HG02973 (cell line): ENCODE data around the gene NUP153.
"Not testable (repeated sequence)": the region's sequence is repeated elsewhere in the genome, so short reads cannot be mapped to it uniquely, and the experiment has no call there.

ENCODE experiments used
- ATAC-seq: cut with Tn5 transposase; IDR thresholded peaks from one replicate; pipeline ENCODE4 v1.9.1; 2021; ENCODE audit warnings: moderate library complexity; ENCODE audit not compliant: unreplicated experiment

Gene NUP153

GRCh38 chr6:17621003-17621402 is 85.7 kb downstream of the NUP153 start:
- ATAC-seq: peak; percentile 81

GRCh38 chr6:17615794-17616193 is 90.9 kb downstream of the NUP153 start:
- ATAC-seq: no peak

DNA sequence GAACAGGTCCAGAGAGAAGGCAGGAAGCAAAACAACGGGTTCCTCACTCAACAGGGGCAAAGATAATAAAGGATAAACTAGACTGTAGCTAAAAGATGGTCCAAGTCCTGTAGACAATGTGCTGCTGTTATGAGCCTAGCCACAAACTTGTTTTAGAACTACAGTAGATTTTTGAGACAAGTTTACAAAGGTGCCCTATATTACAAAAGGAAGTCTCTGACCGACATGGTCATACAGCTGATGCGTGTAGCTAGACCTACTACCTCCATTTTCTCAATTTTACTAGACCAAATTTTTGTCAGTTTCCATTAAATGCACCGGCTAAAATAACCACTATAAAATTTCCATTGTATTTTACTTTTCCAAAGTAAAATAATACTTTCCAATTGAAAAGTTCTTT is 94.7 kb downstream of the NUP153 start:
- ATAC-seq: no peak

DNA sequence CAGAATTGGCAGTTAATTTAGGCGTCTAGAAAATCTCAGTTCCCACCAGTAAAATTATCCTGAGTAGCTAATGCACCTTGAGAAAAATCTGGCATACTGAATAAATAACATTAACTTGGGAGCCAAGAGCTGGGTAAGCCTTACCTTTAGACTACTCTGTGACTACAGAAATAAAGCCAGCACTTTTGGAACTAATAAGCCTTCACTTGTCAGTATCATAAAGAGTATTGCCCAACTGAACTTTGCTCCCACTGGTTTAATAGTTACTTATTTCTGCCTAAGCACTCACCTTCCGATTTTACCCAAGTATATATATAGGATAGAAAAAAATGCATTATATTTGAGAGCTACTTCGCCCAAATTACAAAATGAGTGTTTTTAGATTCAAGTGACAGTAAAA is 95.9 kb downstream of the NUP153 start:
- no peak for ATAC-seq

- no peak for ATAC-seq
Observed at GRCh38 chr6:17606606-17607005, 100.1 kb downstream of the NUP153 start.

- no peak for ATAC-seq
Observed at GRCh38 chr6:17602888-17603287, 103.8 kb downstream of the NUP153 start.

DNA sequence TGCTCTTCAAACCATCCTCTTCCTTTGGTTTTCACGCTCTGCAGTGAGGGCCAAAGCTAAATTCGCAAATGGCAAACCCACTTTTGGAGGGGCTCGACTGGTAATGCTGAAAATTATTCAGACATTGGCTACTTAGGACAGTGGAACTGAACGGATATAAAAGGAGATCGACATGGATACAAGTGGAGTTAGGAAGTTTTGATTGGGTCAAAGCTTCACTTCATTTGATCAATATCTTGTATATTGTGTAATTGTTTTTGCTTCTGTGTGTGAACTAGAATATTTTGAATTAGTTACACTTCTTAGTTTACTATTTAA is 105.4 kb downstream of the NUP153 start:
- no peak for ATAC-seq

DNA sequence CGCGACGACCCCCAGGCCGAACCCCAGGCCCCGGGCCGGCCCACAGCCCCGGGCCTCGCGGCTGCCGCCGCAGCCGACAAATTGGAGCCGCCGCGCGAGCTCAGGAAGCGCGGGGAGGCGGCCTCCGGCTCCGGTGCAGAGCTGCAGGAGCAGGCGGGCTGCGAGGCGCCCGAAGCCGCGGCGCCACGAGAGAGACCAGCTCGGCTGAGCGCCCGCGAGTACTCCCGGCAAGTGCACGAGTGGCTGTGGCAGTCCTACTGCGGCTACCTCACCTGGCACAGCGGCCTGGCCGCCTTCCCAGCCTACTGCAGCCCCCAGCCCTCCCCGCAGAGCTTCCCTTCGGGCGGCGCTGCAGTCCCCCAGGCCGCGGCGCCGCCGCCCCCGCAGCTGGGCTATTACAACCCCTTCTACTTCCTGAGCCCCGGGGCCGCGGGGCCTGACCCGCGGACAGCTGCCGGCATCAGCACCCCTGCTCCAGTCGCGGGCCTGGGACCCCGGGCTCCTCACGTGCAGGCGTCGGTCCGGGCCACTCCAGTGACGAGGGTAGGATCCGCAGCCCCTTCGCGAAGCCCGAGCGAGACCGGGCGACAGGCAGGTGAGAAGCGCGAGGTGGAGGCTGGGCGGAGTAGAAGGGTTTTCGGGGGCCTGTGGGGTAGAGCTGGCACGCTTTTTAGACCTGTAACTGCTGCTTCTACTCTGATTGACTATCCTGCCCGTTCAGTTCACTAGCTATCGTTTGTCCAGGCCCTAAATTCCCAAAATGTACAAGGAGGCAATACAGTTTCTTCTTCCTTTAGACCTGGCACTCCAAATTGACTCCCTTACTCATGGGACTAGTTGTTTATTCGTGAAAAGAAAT is 106.0 kb downstream of the NUP153 start:
- peak; percentile 48 for ATAC-seq

DNA sequence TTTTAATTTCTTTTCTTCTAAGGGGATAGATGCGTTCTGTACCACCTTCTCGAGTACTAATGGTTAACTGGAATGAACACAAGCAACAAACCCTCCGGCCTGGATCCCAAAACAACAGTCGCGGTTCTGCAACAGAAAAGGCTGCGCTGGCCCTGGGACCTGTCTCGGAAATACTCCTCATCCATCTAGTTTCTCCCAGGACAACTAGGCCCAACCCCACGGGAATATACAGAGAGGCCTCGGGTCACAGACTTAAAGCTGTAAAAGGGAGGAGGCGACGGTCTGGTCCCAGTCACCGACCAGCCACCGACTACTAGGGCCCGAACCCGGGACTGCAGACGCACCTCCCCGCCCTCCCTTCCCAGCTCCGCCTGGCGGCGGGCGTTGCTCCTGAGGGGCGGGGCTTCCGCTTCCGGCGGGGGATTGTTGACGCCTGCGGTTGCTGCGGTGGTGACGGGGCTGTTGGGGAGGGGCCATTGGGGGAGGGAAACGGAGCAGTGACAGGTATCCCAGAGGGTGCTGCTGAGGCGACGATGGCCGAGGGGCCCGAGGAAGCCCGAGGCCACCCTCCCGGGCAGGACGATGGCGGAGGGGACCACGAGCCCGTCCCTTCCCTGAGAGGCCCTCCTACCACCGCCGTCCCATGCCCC is 106.7 kb downstream of the NUP153 start, which contains the start of gene FAM8A1:
TSS of gene FAM8A1 (plus strand) at position 426 of the 650 bp plus-strand sequence. CDS start at position 534, 108 bp downstream.
- ATAC-seq: peak; percentile 85

DNA sequence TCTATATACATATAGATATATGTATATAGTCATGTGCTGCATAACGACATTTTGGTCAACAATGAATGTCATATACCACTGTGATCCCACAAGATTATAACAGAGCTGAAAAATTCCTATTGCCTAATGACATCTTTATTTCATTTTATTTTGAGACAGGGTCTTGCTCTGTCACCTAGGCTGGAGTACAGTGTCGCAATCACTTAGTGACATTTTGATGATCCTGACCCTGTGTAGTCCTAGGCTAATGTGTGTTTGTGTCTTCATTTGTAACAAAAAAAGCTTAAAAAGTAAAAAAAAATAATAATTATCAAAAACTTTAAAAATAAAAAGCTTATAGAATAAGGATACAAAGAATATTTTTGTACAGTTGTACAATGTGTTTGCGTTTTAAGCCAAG is 110.6 kb downstream of the NUP153 start:
- ATAC-seq: no peak

- ATAC-seq: no peak
Observed at GRCh38 chr6:17593246-17593645, 113.5 kb downstream of the NUP153 start.

GRCh38 chr6:17591287-17591686 is 115.4 kb downstream of the NUP153 start:
- ATAC-seq: no peak

DNA sequence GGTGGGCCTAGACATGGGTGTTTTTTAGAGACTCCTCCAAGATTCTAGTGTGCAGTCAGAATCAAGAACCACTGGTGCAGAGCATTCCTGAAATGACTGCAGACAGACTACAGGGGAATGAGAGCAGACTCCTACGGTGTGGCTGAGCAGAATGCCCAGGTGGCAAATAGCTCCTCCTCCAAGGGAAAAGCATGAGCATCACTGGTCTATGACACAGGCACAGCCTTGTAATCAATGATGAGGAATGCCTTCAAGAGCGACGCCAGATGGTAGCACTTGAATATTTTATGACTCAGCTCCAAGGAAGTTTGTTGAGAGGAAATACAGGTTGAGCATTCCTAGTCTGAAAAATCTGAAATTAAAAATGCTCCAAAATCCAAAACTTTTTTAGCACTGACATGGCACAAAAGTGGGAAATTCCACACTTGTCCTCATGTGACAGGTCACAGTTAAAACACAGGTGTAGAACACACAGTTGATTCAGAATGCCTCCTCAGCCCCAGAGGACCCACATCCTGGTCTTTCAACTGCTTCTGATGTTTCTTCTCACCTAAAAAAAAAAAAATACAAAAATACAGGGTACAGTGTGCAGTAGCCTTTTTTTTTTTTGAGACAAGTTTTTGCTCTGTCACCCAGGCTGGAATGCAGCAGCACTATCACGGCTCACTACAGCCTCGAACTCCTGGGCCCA is 117.2 kb downstream of the NUP153 start:
- ATAC-seq: peak; percentile 49

GRCh38 chr6:17588011-17588410 is 118.7 kb downstream of the NUP153 start:
- ATAC-seq: no peak

DNA sequence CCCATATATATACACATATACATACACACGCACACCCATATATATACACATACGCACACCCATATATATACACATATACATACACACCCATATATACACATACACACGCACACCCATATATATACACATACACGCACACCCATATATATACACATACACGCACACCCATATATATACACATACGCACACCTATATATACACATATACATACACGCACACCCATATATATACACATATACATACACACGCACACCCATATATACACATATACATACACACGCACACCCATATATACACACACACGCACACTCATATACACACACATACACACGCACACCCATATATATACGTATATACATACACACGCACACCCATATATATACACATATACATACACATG is 120.1 kb downstream of the NUP153 start:
- ATAC-seq: not testable (repeated sequence)

GRCh38 chr6:17585766-17586490 is 120.8 kb downstream of the NUP153 start:
- no peak for ATAC-seq

DNA sequence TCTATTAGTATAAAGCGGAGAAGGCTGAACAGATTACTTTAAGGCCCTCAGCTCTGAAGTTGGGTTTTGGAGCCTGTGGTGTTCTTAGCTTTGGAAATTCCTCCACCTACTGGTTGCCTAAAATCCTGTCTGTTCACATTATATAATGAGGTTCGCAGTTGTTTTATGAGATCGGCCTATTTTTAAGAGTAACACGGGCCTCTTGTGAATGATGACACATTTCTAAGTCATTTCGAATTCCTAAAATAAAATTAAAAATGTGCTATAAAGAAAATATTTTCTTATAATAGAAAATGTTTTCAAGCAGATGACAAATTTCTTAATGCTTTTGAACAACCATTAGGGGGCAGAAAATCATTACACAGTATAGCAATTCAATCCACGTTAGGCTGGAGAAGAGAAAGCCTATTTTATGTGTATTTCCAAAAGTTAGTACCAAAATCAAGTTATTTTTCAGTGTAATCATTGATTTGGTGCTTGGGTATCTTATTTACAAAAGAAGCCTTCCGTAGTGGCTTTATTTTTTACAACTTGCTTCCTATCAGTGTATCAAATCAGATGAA is 122.4 kb downstream of the NUP153 start:
- ATAC-seq: peak; percentile 49

DNA sequence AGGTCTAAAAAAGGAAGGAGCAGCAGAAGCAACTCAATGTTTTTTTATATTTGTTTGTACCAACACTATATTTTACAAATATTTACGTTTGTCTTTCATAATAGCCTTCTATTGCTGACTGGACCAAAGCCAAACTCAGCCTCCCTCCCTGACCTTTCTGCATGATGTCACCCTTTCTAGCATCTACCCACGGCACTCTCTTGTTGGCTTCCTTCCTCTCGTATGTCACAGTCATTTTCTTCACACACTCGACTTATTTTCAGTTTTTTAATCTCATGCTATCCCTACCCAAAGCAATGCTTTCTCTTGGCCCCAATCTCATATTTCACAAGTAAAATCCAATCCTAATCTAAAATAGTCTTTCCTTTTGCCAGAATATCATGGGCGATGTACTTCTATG is 122.9 kb downstream of the NUP153 start:
- ATAC-seq: no peak

DNA sequence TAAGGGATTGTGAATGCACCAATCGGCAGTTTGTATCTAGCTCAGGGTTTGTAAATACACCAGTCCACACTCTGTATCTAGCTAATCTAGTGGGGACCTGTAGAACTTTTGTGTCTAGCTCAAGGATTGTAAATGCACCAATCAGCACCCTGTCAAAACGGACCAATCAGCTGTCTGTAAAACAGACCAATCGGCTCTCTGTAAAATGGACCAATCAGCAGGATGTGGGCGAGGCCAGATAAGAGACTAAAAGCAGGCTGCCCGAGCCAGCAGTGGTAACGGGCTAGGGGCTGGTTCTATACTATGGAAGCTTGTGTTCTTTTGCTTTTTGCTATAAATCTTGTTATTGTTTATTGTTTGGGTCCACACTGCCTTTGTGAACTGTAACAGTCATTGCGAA is 125.4 kb downstream of the NUP153 start:
- ATAC-seq: not testable (repeated sequence)

- peak; percentile 59 for ATAC-seq
Observed at GRCh38 chr6:17580518-17581048, 126.1 kb downstream of the NUP153 start.

DNA sequence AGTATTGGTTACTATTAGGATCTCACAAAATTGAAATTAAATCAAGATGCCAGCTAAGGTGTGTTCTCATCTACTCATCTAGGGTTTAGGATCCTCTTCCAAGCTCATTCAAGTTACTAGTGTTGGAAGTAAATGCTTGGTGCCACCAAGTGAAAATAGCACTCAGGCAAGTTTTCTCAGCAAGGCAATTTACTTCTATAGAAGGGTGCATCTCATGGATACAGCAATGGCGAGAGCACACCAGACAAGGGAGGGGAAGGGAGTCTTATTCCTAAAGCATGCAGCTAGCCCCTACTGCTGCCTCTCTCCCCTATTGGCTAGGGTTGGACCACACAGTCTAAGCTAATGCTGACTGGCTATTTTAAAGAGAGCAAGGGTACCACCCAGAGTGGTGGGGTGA is 129.7 kb downstream of the NUP153 start:
- ATAC-seq: no peak
